AG04449 (cell line): ENCODE results near the gene TRAP1.

ENCODE experiments used
- CTCF ChIA-PET: fragments of 350-600 bp; formaldehyde crosslinking; extraction: SDS; loops from one replicate; lab custom pipeline; 2021; ENCODE audit warnings: antibody characterized with exemption; lab: Yijun Ruan, JAX
- POLR2A ChIA-PET: fragments of 400-600, 350-600 bp; formaldehyde crosslinking; extraction: SDS; loops from one replicate; lab custom pipeline; 2020; ENCODE audit warnings: antibody characterized with exemption, inconsistent platforms; lab: Yijun Ruan, JAX
- DNase-seq: peaks from one replicate; pipeline ENCODE4 v3.0.0-alpha.2; 2010; ENCODE audit warnings: low read depth, low spot score
- H3K4me3 ChIP-seq: 2 replicates; pipeline ENCODE4 v1.5.1; 2011; ENCODE audit warnings: low read depth, mild to moderate bottlenecking, control low read depth, low read length
- CTCF ChIP-seq: IDR thresholded peaks from one replicate; pipeline ENCODE4 v1.5.1; 2011; ENCODE audit warnings: mild to moderate bottlenecking, moderate library complexity, low read length, control low read depth, inconsistent platforms; ENCODE audit not compliant: insufficient read depth; ENCODE audit errors: missing control alignments

Gene TRAP1

GRCh38 chr16:3701531-3701930 is 15.8 kb downstream of the TRAP1 start:
- TF ChIP-seq CTCF: no peak
- no peak overlapping the region for H3K4me3 ChIP-seq
- POLR2A ChIA-PET: no interaction called here
- DNase-seq: no peak
- CTCF ChIA-PET: interaction anchor here (0.6 to 5.0 kb wide), 5 partner anchors 11 to 542 kb away, joined by 3 to 47 read pairs (median 4); partner anchors contain the start of gene TRAP1

- POLR2A ChIA-PET: interaction anchor here (1.0 kb wide), 1 partner anchor 9 kb away, joined by 3 read pairs; no protein-coding TSS in a partner anchor
- CTCF ChIA-PET: interaction anchor here (1.8 to 5.0 kb wide), 2 partner anchors 8 to 10 kb away, joined by 3 to 47 read pairs; no protein-coding TSS in a partner anchor
- no peak for DNase-seq
Measured at GRCh38 chr16:3698941-3699340, 18.4 kb downstream of the TRAP1 start.

GRCh38 chr16:3696425-3697218 is 20.7 kb downstream of the TRAP1 start:
- CTCF ChIA-PET: interaction anchor here (0.9 to 1.8 kb wide), 4 partner anchors 9 to 182 kb away, joined by 3 to 5 read pairs (median 3); no protein-coding TSS in a partner anchor
- peak; percentile 89 for DNase-seq
- POLR2A ChIA-PET: no interaction called here

More at GRCh38 chr16:3698941-3699340, 18.4 kb downstream of the TRAP1 start:
- TF ChIP-seq CTCF: no peak
- H3K4me3 ChIP-seq: no peak overlapping the region

GRCh38 chr16:3695610-3696369 is 21.5 kb downstream of the TRAP1 start:
- ChIA-PET POLR2A (no interaction called here), CTCF (interaction anchor here (0.9 to 1.8 kb wide), 5 partner anchors 8 to 183 kb away, joined by 3 to 5 read pairs (median 3); no protein-coding TSS in a partner anchor)
- H3K4me3 ChIP-seq: no peak overlapping the region

More at GRCh38 chr16:3696425-3697218, 20.7 kb downstream of the TRAP1 start:
- H3K4me3 ChIP-seq: no peak overlapping the region
- no peak for TF ChIP-seq CTCF

GRCh38 chr16:3694051-3694450 is 23.3 kb downstream of the TRAP1 start:
- H3K4me3 ChIP-seq: no peak overlapping the region
- CTCF ChIA-PET: interaction anchor here (1.0 to 1.3 kb wide), 2 partner anchors 10 to 12 kb away, joined by 4 to 5 read pairs; no protein-coding TSS in a partner anchor
- no peak for DNase-seq
- TF ChIP-seq CTCF: no peak
- POLR2A ChIA-PET: no interaction called here

More at GRCh38 chr16:3695610-3696369, 21.5 kb downstream of the TRAP1 start:
- TF ChIP-seq CTCF: no peak
- no peak for DNase-seq
